NK-92 treated with Interleukin-12 subunit alpha and Interleukin-12 subunit beta, amount 100 ng/mL, for 24 hours (cell line): ENCODE data around the gene PTPRT.

Experiments
- DNase-seq: peaks from one replicate; lab custom pipeline; 2025; lab: John Stamatoyannopoulos, UW

Gene PTPRT

GRCh38 chr20:43119720-43120119, 70.0 kb downstream of the PTPRT start:
- no peak for DNase-seq

DNA sequence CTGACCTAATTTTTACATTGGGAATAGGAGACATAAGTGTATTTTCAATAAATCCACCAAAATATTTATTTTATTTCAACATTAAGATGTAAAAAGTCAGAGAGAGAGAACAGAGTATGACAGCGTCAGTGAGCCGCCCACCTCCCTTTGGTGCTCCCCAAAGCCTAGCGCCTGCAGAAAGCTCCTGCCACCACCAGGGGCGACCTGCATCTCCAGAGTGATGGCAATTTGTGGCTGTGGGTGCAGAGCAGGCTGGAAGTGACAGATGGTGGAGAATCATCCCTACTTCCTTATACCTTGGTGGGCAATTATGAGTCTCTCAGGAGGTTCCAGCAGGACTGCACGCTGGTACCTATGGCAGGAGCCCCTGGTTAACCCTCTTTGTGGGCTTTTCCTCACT, 87.3 kb downstream of the PTPRT start:
- DNase-seq: no peak

GRCh38 chr20:43096931-43097260, 92.8 kb downstream of the PTPRT start:
- no peak for DNase-seq

DNA sequence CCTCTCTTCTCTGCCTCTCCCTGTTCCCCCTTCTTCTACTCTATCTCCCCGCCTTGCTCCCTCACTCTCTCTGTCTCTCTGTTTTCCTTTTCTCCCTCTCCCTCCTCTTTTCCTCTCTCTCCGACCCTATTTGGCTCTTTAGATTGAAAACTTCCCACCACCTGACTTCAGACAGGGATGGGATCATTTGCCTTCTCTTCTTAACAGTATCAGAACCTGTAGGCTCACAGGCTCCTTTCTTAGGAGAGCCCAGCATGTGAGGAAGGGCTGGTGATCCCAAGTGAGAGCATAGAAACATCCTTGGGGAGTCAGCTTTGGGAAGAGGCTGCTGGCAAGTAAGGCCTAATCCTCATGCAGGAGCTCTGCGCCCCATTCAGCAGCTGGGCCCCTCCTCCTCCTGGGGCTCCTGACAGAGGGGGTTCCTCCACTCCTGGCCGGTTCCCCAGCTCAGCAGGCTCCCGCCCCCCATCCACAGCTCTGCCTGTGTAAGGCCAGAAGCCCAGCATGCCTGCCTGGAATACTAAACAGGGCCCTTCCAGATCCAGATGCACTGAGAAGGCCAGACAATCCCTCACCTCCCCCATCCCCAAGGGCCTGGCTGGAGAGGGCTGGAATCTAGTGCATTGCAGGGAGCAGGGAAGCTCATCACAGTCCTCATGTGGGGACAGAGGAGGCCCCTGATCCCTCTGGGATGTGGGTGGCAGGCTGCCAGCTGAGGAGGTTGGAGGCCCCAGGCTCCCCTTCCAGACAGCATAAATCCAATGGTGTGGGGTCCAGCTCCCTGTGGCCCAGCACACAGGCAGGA, 93.4 kb downstream of the PTPRT start:
- DNase-seq: no peak

DNA sequence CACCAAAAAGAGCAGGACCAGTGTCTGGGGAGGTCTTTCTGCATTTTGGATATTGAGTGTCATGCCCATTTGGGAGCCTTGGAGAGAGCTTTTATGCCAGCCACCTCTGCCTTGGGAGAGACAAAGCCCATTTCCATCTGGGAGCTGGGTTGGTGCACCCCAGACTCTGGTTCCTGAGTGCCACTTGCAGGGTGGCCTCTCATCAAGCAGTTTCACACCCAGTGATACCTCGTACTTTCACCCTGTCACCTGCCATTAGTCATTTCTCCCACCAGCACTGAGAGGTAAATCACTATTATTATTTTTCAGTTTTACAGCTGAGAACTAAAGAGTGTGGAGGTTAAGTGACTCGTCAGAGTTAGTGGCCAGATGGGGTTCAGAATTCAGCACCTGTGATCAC, 94.7 kb downstream of the PTPRT start:
- DNase-seq: no peak

DNA sequence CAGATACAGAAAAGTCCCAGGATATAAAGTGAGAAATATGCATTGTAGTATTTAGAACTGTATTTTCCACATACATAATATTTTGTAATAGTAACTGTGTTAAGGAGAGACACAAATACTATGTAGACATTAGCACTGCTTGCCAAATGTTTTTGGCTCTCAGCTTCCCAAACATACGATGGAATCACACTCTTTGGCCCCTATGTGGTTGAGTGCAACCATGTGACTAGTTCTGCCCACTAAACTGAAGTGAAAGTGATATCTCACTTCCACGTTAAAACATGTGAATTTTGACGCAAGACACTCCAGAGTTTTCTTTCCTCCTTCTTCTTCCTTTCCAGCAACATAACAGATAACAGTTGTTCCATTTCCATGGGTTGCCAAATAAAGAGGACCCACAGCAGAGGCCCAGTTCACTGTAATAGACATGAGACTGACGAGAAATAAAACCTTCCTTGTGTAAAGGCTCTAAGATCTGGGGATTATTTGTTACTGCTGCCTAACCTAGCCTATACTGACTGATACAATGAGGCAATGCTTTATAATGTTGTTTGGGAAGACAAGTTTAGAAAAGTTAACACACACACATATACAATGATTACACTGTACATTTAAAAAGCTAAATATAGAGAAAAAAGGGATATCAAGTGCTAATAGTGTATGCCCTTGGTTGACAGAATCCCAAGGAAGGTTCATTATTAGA, 97.2 kb downstream of the PTPRT start:
- DNase-seq: no peak

- no peak for DNase-seq
Observed at GRCh38 chr20:43068482-43068881, 121.2 kb downstream of the PTPRT start.

DNA sequence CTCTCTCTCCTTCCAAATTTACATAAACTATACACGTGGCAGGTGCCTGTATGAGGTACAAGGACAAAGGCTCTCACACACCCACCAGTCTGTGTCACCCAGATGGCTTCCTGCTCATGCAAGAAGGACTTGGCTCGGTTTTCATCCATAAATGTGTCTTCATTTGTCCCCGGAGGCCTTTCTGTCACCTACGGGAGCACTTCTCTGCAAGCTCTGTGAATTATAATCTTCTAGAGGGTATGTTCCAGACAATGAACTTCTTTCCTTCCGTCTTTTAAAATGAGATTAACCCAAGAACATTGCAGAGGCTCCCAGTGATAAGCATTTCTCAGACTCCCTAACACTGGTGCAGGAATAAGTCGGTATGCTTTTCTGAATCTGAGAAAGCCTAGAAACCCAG, 123.6 kb downstream of the PTPRT start:
- DNase-seq: no peak

- DNase-seq: no peak
Observed at GRCh38 chr20:43065299-43065698, 124.4 kb downstream of the PTPRT start.

DNA sequence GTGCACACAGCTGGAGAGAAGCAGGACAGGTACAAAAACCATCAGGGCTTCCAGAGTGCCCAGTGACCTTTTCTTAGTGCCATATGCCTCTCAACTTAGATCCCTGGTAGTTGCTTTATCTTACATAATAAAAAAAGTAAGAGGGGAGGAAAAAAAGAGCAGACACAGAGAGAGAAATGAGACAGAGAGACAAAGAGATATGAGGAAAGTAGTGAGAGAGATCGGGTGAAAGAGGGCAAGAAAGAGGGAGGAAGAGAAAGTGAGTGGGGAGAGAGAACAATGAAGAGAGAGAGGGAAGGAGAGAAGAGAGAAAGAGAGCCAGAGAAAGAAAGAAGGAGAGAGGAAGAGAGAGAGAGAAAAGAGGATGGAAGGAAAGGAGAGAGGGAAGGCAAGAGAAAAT, 131.6 kb downstream of the PTPRT start:
- DNase-seq: no peak

- DNase-seq: no peak
Observed at GRCh38 chr20:43057317-43057716, 132.4 kb downstream of the PTPRT start.

DNA sequence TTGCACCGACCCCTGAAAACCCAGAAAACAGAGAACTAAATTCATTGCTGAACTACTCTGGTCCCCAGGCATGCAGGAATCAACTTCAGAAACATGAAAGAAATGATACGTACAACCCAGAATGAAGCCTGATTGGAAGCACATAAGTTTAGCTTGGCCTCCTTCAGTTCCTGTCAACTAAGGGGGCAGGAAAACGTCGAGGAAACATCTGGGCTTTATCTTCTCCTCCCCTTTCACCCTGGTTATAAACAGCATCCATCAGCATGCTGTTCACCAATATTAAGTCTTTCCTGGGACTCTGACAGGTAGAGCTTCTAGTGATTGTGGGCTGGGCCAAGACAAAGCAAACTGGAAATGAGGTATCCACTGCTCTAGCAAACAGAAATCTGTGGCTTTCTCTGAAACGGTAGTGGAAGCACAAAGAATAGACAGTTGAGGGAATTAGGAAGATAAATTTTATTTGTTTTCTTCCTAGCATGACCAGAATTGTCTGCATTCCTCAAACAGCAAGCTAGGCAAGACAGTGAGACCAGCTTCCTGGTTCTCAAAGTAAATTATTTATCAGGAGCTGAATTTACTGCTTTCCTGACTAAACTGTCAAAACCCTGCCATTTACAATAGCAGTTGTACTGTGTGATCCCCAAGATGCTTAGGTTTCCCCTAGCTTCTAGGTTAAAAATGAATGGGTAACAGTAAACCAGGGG, 134.4 kb downstream of the PTPRT start:
- DNase-seq: no peak

GRCh38 chr20:43052532-43052931, 137.2 kb downstream of the PTPRT start:
- no peak for DNase-seq

DNA sequence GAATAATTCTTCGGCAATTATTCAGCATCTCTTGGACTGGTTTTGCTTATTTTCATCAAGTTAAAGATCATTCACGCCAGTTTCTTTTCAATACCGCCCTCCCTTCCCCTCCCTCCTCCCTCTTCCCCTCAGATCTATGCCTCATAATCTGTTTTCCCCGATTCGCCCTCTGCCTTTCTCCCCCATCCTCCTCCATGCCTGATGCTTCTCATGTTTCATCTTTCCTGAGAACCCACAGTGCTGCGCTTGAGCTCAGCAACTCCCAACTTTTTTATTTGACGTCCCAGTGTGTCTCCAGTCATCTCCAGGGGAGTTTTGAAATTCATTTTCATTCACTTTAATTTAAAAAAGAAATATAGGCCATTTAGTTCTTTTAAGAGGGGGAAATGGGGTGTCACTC, 142.7 kb downstream of the PTPRT start:
- DNase-seq: no peak

- no peak for DNase-seq
Observed at GRCh38 chr20:43043887-43044286, 145.8 kb downstream of the PTPRT start.

DNA sequence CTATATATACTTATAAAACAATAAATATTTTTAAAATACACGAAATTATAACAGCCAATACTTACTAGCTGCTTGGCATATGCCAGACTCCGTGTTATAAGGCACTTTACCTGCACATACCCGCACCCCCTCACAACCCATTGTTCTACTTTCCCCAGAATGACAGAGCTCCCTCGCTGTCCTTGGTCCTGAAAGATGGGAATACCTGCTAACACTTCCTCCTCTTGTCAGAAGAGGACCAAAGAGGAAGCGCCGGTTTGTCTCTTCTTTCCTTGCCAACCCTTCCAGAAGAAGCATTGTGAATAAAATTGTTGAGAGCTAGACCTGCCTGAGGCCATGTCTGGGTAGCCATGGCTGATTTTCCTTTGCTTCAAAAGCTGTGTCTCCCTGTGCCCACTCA, 149.3 kb downstream of the PTPRT start:
- DNase-seq: no peak

DNA sequence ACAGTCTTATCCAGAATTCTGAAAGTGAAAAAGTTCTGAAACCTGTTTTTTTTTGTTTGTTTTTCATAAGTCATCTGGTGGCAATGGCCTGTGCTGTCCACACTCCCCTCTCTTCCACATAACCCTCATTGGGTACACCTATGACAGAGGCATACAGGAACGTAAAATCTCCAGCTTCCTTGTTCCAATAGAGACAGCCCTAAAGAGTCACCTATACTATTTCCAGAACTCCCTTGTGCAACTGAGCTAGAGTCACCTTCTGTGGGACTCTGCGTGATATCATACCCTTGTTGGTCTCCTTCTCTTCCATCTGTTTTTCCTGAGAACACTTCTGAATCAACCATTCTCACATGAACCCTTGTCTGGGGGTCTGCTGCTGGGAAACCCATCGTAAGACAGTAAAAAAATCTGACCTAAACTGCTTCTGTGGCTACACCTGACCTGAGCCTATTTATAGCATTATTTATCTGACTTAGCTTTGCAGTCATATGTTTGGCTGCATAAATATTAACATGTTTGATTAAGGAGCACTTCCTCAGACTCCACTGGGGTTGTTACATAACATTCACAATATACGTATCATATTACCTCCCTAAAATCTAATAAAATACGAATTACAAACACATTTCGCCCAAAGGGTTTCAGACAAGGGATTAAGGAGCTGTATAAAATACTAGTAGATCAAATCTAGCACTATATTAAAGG, 151.9 kb downstream of the PTPRT start:
- no peak for DNase-seq

DNA sequence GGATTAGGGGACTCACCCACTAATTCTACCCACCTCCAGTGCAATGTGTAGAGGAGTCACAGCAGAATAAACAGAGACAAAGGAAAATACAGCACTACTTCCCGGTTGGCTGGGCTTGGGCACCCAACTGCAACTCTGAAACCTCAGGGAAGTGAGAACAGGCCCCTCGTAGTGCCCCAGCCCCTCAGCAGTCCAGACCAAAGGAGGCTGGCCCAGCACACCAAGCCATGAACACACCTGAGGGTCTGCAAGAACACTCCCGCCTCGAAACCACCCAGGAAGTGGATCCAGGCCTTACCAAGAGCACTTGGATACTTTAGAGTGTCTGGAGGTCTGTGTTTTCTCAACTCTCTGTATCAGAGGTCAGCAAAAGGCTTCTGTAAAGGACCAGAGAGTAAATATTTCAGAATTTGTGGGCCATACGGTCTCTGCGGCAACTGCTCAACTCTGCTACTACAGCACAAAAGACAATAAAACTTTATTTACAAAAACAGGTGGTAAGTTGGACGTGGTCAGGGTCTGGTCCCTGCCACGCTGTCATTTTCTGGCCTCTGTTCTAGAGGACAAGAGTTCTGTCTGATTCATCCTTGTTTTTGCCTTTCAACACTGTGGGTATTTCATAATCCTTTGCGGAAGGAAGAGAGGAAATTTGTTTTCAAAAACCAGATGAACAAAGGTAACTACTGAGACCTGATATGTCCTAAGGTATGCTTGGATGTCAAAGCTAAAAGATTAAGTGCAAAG, 154.6 kb downstream of the PTPRT start:
- DNase-seq: no peak

DNA sequence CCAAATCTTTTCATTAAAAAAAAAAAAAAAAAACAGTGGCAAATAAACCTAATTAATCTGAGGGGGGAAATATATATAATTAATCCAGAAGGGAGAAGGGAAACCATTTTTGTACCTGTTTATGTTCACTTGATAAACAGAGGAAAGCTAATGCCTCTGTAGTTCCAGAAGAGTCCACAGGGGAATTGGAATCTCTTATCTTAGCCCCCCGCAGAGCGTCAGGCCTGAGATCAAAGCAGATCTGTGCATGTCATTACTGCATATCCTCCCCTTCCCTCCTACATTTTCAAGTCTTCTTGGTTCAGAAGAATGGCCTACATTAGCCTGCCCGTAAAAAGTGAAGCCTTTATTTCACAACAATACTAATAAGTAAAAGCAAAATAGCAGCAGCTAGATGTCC, 157.2 kb downstream of the PTPRT start:
- no peak for DNase-seq

DNA sequence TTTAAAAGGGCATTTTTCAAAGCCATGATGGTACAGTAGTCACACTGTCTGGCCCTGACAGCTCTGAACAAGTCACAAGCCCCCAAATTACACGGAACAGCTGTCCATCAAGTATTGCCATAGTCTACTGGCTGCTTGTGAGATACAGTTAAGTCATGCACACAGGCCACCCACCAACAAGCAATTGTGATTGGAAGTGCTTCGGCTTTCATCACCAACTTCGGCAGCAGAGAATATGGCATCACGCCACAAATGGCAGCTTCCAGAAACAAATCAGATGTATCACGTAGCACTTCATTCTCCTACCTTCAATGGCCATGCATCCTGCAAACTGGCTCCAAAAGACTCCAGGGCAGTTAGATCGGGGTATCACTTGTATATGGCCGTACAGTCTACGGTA, 160.5 kb downstream of the PTPRT start:
- DNase-seq: no peak

DNA sequence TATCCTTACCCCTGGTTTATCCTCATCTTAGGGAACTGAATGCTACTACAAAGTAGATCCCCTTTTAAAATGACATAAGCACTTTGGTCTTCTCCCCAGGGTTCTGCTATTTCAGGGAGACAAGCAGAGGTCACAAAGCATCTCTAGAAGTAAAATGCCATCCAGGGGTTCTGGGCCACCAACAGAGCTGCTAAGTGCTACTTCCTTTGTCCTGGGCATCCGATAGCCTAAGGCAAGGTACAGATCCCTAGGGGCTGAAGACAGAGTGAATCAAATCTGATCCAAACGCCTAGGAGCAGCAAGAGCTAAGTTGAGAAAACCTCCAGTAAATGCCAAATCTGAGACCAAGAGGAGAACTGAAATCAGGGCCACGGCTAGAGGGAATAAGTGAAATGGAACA, 161.2 kb downstream of the PTPRT start:
- DNase-seq: no peak

GRCh38 chr20:43023836-43024235, 165.9 kb downstream of the PTPRT start:
- DNase-seq: no peak
